ENCODE measurements around the gene TAMALIN.

TAMALIN gene

DNA sequence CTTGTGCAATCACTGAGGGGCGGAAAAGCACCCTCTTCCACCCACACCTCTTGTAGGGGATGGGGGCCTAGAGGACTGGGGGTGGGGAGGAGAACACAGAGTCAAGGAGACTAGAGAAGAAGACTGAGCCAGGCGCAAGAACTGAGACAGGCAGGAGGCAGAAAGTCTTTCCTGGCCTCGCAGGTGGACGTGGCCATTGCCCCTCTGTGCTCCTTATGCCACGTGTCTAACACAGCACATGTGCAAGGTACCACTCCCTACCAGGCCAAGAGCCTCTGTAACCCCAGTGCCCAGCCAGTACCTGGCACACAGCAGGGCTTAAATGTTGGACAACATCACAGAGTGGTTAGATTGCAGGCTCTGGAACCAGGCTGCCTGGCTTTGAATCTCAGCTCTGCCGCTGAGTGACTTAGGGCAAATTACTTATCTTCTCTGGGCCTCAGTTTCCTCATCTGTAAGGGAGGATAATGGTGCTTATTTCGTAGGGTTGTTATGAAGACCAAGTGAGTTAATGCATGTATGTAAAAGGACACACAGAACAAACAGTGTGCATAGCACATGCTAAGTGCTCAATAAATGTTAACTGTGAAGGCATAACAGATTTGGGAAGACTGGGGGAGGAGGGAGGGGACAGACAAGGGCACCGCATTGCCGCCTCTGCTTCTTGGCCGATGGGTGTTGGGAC is 1.4 kb upstream of the TAMALIN start:
- no peak overlapping the region for H3K9ac ChIP-seq (ENCODE audit: low read length)
- no peaks in the 10 kb centered on the region for H3F3A ChIP-seq (ENCODE audit: insufficient read depth)
- no peak overlapping the region for H3K27ac ChIP-seq (ENCODE audit: low read depth, low read length)
- no peak overlapping the region for H3K4me3 ChIP-seq (ENCODE audit: insufficient read depth, low read length, poor library complexity, severe bottlenecking)
- no peak overlapping the region for H3K4me2 ChIP-seq (ENCODE audit: low read depth, low read length, poor library complexity, severe bottlenecking)
- no peaks in the 10 kb centered on the region for H3K79me2 ChIP-seq (ENCODE audit: insufficient read depth, low read length)
- H3K9me3 ChIP-seq (ENCODE audit: insufficient read depth, low read length), result no peaks in the 10 kb centered on the region
- H3K36me3 ChIP-seq (ENCODE audit: low read length), result no peaks in the 10 kb centered on the region
- no peaks in the 10 kb centered on the region for H3K27me3 ChIP-seq (ENCODE audit: low read length)
- H3K9me2 ChIP-seq (replicated peaks; ENCODE audit: insufficient read depth, low read length), result no peaks in the 10 kb centered on the region
- TF ChIP-seq CTCF (IDR thresholded peaks at IDR 0.05; ENCODE audit: insufficient read depth, low read length, poor library complexity, severe bottlenecking) (no peak), EZH2phosphoT487 (conservative IDR thresholded peaks at IDR 0.05; ENCODE audit: low read length) (no peak)
- H2AFZ ChIP-seq (ENCODE audit: low read depth, low read length, severe bottlenecking), result no peak overlapping the region
- no peaks in the 10 kb centered on the region for H4K20me1 ChIP-seq (ENCODE audit: low read depth, low read length)

DNA sequence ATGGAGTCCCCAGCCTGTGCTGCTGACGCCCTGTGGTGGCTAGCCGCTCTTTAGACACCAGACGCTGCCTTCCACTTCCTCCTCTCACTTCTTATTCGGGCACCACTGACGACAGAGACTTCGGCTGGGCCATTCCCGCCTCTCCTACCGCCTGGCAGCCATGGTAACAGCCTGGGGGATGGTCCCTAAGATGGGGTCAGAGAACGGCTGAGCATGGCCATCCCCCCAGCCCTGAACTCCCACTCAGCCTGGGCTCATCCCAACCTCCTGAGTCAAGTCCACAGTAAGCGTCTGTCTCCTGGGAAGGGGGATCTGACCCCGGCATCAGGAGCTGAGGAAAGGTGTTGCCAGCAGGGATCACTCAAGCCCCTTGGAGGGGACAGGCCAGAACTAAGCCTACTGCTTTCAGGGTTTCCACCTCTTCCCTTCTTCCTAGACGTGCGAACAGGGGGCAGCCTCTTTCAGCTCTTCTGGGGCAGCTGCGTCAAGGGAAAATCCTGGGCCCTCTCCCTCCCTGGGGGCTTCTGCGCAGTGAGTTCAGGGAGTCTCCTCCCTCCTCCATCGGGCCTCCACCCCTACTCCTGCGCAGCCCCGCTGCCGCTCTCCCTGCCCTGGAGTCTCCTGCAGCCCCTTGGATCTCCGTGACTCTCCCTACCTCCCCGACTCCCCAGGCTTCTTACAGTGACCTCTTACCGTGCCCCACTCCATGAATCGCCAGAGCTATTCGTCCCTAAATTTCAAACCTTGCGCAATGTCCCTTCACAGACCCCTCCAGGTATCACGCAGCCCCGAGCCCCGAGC is 643 bp upstream of the TAMALIN start:
- no peak overlapping the region for H2AFZ ChIP-seq (ENCODE audit: low read depth, low read length, severe bottlenecking)
- H3K9ac ChIP-seq (ENCODE audit: low read length), result no peak overlapping the region

GRCh38 chr12:52007158-52007921 is 594 bp downstream of the TAMALIN start:
- H3K79me2 ChIP-seq (ENCODE audit: insufficient read depth, low read length), result no peaks in the 10 kb centered on the region
- H3K36me3 ChIP-seq (ENCODE audit: low read length), result no peaks in the 10 kb centered on the region
- H3F3A ChIP-seq (ENCODE audit: insufficient read depth), result no peaks in the 10 kb centered on the region
- H2AFZ ChIP-seq (ENCODE audit: low read depth, low read length, severe bottlenecking), result no peak overlapping the region
- H3K27ac ChIP-seq (ENCODE audit: low read depth, low read length), result no peak overlapping the region
- H3K4me3 ChIP-seq (ENCODE audit: insufficient read depth, low read length, poor library complexity, severe bottlenecking), result no peak overlapping the region
- H3K27me3 ChIP-seq (ENCODE audit: low read length), result no peaks in the 10 kb centered on the region
- no peak for TF ChIP-seq CTCF (IDR thresholded peaks at IDR 0.05; ENCODE audit: insufficient read depth, low read length, poor library complexity, severe bottlenecking)
- TF ChIP-seq EZH2phosphoT487 (conservative IDR thresholded peaks at IDR 0.05; ENCODE audit: low read length), result no peak
- H3K9ac ChIP-seq (ENCODE audit: low read length), result no peak overlapping the region
- H3K4me2 ChIP-seq (ENCODE audit: low read depth, low read length, poor library complexity, severe bottlenecking), result no peak overlapping the region
- H4K20me1 ChIP-seq (ENCODE audit: low read depth, low read length), result no peaks in the 10 kb centered on the region
- no peaks in the 10 kb centered on the region for H3K9me2 ChIP-seq (replicated peaks; ENCODE audit: insufficient read depth, low read length)
- no peaks in the 10 kb centered on the region for H3K9me3 ChIP-seq (ENCODE audit: insufficient read depth, low read length)

More for the DNA sequence above, 643 bp upstream of the TAMALIN start:
- Histone ChIP-seq H3K79me2 (ENCODE audit: insufficient read depth, low read length) (no peaks in the 10 kb centered on the region), H3K9me3 (ENCODE audit: insufficient read depth, low read length) (no peaks in the 10 kb centered on the region), H3K27ac (ENCODE audit: low read depth, low read length) (no peak overlapping the region), H3K27me3 (ENCODE audit: low read length) (no peaks in the 10 kb centered on the region), H3K4me2 (ENCODE audit: low read depth, low read length, poor library complexity, severe bottlenecking) (no peak overlapping the region), H3F3A (ENCODE audit: insufficient read depth) (no peaks in the 10 kb centered on the region), H3K9me2 (replicated peaks; ENCODE audit: insufficient read depth, low read length) (no peaks in the 10 kb centered on the region), H4K20me1 (ENCODE audit: low read depth, low read length) (no peaks in the 10 kb centered on the region), H3K36me3 (ENCODE audit: low read length) (no peaks in the 10 kb centered on the region), H3K4me3 (ENCODE audit: insufficient read depth, low read length, poor library complexity, severe bottlenecking) (no peak overlapping the region)
- no peak for TF ChIP-seq EZH2phosphoT487 (conservative IDR thresholded peaks at IDR 0.05; ENCODE audit: low read length)
- TF ChIP-seq CTCF (IDR thresholded peaks at IDR 0.05; ENCODE audit: insufficient read depth, low read length, poor library complexity, severe bottlenecking), result no peak
